ENCODE measurements around the gene KPTN. TPM values are rescaled to one million over a fixed set of nuclear protein-coding genes. Genes with fewer than 3 reads are reported as not detected.
"Not testable (repeated sequence)": the region's sequence is repeated elsewhere in the genome, so short reads cannot be mapped to it uniquely, and the experiment has no call there.

KPTN gene
- total and polyA plus RNA-seq, 5 donors, result 6.4 to 9.9 (median 8.1) TPM

DNA sequence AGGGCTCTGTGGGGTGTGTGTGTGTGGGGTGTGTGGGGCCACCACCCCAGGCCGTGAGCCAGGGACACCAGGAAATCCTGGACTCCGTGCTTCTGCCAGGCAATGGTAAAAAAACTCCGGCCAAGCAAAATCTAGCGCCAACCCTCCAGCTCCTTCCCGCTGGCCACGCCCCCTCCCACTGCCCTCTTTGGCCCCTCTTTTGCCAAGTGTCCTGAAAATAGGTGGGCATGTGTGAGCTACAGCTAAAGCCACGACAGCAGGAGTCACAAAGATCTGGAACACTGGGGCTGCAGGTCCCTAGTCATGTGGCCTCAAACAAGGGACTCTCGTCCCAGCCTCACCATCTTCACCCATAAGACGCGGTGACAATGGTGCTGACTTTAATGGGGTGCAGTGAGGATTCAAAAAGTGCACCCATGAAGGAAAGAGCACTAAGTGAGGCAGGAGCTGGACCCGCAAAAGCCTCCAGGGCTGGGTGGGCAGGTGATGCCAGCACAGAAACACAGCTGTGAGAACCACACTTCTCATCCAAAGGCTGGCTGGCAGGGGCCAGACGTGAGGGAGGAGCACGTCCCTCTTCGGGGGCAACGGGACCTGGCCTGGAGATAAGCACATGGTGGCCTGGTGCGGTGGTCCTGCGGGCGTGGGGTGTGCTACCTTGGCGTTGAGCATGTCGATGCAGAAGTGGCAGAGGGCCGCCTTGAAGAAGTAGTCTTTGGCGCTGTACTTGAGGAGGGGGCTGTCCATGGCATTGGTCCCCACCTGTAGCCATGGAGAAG lies 7.5 kb upstream of the KPTN start:
- H3K27ac ChIP-seq (ENCODE audit: low read length), result no peak overlapping the region
- WGBS, result 78% methylated on average over 22 of the region's 22 CpGs
- H3K4me1 ChIP-seq (ENCODE audit: control insufficient read depth, insufficient read depth, low read length), result no peaks in the 10 kb centered on the region
- ATAC-seq, result no peak
- intact Hi-C loops (cut with DNase I), result no loop called here
- no peaks in the 10 kb centered on the region for H3K9me3 ChIP-seq (ENCODE audit: control insufficient read depth, low read length)
- no peaks in the 10 kb centered on the region for H3K27me3 ChIP-seq (ENCODE audit: control insufficient read depth, insufficient read depth)
- no peak overlapping the region for H3K4me3 ChIP-seq (ENCODE audit: low read length)
- DNase-seq, result peak in 2 of 3 donors; percentile 34 to 55

DNA sequence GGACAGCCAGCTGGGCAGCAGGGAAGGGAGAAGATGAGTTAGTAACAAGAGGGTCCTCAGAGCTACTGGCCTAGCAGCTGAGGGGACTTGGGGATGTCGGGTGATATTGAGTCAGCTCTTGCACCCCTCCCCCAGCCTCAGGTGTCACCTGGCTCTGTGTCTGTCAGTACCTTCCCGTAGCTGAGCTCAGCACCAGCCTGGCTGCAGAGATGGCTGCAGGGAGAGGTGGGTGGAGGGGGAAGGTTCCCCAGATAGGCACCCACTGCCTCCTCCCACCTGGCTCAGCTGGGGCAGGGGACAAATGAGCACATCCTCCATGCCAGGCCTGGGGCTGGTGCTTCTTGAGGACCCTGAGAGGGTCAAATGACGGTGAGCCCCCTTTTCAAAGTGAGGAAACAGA lies 6.8 kb upstream of the KPTN start:
- H3K27ac ChIP-seq (ENCODE audit: low read length), result no peak overlapping the region
- H3K4me3 ChIP-seq (ENCODE audit: low read length), result no peak overlapping the region
- no peaks in the 10 kb centered on the region for H3K27me3 ChIP-seq (ENCODE audit: control insufficient read depth, insufficient read depth)
- WGBS, result 79% methylated on average over 3 of the region's 3 CpGs
- intact Hi-C loops (cut with DNase I), result no loop called here
- DNase-seq (peak in 2 of 3 donors; percentile 16 to 33), ATAC-seq (no peak)
- H3K9me3 ChIP-seq (ENCODE audit: control insufficient read depth, low read length), result no peaks in the 10 kb centered on the region
- H3K4me1 ChIP-seq (ENCODE audit: control insufficient read depth, insufficient read depth, low read length), result no peaks in the 10 kb centered on the region

DNA sequence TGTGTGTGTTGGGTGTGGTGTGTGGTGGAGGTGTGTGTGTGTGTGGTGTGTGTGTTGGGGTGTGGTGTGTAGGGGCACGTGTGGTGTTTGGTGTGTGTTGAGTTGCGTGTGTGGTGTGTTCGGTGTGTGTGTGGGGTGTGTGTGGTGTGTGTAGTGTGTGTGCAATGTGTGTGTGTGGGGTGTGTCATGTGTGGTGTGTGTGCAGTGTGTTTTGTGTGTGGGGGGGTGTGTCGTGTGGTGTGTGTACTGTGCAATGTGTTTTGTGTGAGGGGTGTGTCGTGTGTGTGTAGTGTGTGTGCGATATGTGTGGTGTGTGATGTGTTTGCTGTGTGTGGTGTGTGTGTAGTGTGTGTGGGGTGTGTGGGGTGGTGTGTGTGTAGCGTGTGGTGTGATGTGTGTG lies 6.0 kb upstream of the KPTN start:
- Histone ChIP-seq H3K4me3 (ENCODE audit: low read length) (no peak overlapping the region), H3K9me3 (ENCODE audit: control insufficient read depth, low read length) (no peaks in the 10 kb centered on the region), H3K4me1 (ENCODE audit: control insufficient read depth, insufficient read depth, low read length) (no peaks in the 10 kb centered on the region), H3K27ac (ENCODE audit: low read length) (no peak overlapping the region), H3K27me3 (ENCODE audit: control insufficient read depth, insufficient read depth) (no peaks in the 10 kb centered on the region)
- intact Hi-C loops (cut with DNase I), result no loop called here
- ATAC-seq (no peak), DNase-seq (peak in 2 of 3 donors; percentile 0 to 30)
- 89% methylated on average over 7 of the region's 7 CpGs for WGBS

DNA sequence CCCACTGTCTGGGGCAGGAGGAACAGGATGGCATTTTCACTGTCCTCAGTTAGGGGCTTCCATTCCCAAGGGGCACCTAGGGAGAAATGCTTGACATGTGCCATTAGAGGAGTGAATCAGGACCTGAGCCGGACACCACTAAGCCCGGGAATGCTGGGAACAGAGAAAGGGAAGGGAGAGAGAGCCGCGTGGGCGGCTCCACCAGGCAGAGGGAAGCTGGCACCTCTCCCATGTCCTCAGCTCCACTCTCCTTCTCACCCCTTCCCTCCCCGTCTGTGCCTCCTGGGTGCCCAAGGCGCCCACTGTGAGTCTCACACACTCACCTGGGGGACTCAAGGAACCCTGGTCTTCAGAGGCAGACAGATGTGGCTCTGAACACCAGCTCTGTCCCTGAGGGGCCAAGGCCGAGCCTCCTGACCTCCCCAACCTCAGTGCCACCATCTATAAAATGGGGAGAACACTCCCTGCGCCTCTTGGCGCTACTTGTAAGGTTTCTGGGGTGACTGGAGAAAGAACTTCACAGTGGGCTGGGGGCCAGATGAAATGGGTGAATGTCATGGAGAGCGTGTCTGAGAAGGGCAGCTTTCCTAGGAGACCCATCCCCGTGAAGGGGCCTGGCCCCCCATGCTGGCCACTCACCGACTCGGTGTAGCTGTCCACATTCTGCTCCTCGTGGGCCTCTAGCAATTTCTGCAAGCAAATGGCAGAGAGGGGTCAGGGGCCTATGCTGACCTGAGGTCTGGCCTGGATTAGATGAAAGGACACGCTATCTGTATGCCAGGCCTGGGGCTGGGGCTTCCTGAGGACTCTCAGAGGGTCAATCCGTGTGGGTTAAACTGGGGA lies 5.3 kb upstream of the KPTN start:
- no peaks in the 10 kb centered on the region for H3K9me3 ChIP-seq (ENCODE audit: control insufficient read depth, low read length)
- 81% methylated on average over 17 of the region's 17 CpGs for WGBS
- ATAC-seq (no peak), DNase-seq (peak in 2 of 3 donors; percentile 36 to 48)
- no peak overlapping the region for H3K27ac ChIP-seq (ENCODE audit: low read length)
- intact Hi-C loops (cut with DNase I), result no loop called here
- H3K4me1 ChIP-seq (ENCODE audit: control insufficient read depth, insufficient read depth, low read length), result no peaks in the 10 kb centered on the region
- H3K27me3 ChIP-seq (ENCODE audit: control insufficient read depth, insufficient read depth), result no peaks in the 10 kb centered on the region
- no peak overlapping the region for H3K4me3 ChIP-seq (ENCODE audit: low read length)

DNA sequence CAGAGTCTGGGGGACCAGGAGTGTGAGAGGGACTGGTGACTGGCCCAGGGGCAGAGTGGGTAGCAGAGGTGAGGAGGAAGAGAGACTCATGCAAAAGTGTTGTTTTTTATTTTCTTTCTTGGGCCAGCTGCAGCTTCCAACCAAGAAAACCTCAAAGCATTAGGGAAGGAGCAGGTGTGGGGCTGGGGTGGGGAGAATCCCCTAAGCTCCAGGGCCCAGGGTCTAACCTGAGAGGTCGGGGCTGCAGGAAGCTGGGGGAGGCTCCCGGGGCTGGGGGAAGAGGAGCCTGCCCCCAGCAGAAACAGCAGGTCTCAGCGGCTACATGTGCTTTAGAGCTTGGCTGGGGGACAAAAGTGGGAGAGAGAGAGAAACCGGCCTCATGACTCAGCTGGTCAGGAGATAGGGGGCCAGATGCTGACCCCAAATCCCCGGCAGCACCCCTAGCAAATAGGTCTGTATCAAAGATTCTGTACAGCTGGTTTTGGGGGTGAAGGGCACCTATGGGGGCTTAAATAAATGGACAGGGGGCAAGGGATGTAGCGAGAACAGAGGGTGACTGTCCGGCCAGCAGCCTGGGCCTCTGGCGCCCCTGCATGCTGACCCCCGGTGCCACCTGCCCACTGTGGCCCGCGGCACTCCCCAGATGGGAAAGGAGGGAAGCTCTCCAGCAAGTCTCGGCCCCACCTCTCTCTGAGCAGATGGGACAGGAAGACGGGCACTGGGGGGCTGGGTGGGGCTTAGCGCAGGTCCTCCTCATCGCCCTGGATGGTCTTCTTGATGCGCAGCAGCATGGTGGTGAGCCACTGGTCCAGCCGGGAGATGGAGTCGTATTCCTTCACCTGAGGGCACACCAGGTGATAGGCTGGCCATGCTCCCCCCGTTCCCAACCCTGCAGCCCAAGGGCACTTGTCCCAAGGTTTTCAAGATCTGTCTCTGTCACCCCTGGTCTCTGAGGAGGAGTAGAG lies 3.8 kb upstream of the KPTN start:
- Histone ChIP-seq H3K4me1 (ENCODE audit: control insufficient read depth, insufficient read depth, low read length) (no peaks in the 10 kb centered on the region), H3K27me3 (ENCODE audit: control insufficient read depth, insufficient read depth) (no peaks in the 10 kb centered on the region), H3K9me3 (ENCODE audit: control insufficient read depth, low read length) (no peaks in the 10 kb centered on the region), H3K4me3 (ENCODE audit: low read length) (no peak overlapping the region), H3K27ac (ENCODE audit: low read length) (no peak overlapping the region)
- ATAC-seq, result no peak
- 80% methylated on average over 19 of the region's 19 CpGs for WGBS
- intact Hi-C loops (cut with DNase I), result no loop called here
- peak in 2 of 3 donors; percentile 38 to 57 for DNase-seq

DNA sequence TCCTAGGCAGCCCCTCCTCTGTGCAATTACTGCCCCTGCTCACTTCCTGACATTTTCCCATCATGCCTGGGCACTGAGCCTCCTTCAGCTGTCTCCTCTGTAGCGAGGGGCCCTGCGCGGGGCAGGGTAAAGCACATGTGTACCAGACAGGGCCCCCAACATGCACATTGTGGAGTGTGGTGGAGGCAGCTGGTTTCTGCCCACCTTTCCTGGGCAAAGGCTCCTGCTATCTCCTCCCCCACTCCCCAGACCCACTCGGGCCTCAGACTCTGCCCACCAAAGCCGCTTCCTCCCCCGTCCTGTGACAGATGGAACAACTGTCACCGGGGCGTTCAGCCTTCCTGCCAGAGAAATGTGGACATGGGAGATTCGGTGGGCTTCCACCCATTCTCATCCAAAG lies 2.9 kb upstream of the KPTN start:
- ATAC-seq (no peak), DNase-seq (peak in 2 of 3 donors; percentile 42 to 54)
- Histone ChIP-seq H3K9me3 (ENCODE audit: control insufficient read depth, low read length) (no peaks in the 10 kb centered on the region), H3K27ac (ENCODE audit: low read length) (no peak overlapping the region), H3K4me3 (ENCODE audit: low read length) (no peak overlapping the region), H3K4me1 (ENCODE audit: control insufficient read depth, insufficient read depth, low read length) (no peaks in the 10 kb centered on the region), H3K27me3 (ENCODE audit: control insufficient read depth, insufficient read depth) (no peaks in the 10 kb centered on the region)
- 67% methylated on average over 9 of the region's 9 CpGs for WGBS
- intact Hi-C loops (cut with DNase I), result no loop called here

DNA sequence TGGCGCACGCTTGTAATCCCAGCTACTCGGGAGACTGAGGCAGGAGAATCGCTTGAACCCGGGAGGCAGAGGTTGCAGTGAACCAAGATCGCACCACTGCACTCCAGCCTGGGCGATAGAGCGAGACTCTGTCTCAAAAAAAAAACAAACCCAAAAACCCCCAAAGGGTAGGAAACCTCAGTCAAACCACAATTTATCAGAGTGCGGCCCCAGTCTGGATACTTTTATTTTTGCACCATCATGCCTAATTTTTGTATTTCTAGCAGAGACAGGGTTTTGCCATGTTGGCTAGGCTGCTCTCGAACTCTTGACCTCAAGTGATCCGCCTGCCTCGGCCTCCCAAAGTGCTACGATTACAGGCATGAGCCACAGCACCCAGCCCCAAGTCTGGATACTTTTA lies 2.2 kb upstream of the KPTN start:
- H3K4me3 ChIP-seq (ENCODE audit: low read length); intact Hi-C loops (cut with DNase I); ATAC-seq; H3K9me3 ChIP-seq (ENCODE audit: control insufficient read depth, low read length); H3K27ac ChIP-seq (ENCODE audit: low read length); H3K4me1 ChIP-seq (ENCODE audit: control insufficient read depth, insufficient read depth, low read length); H3K27me3 ChIP-seq (ENCODE audit: control insufficient read depth, insufficient read depth): not testable (repeated sequence)
- WGBS, result 90% methylated on average over 13 of the region's 13 CpGs
- DNase-seq, result peak in 1 of 3 donors; percentile 11

DNA sequence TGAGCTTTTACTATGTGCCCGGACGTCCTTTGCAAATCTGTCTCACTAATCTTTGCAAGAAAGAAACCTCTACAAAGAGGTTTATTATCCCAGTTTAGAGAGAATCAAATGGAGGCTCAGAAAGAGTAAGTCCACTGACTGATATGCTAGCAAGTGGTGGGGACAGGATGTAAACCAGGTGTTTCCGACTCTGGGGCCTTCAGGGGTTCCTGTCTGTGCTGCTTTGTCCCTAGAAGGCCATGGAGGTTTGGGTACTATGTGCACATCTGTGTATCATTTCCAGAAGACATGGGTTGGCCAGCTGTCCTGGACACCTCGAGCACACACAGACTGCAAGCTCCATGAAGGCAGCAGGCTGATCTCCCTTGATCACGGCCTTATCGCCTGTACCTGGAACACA lies 1.2 kb upstream of the KPTN start:
- DNase-seq (peak in 1 of 3 donors; percentile 4), ATAC-seq (no peak)
- no peak overlapping the region for H3K4me3 ChIP-seq (ENCODE audit: low read length)
- no peaks in the 10 kb centered on the region for H3K27me3 ChIP-seq (ENCODE audit: control insufficient read depth, insufficient read depth)
- H3K4me1 ChIP-seq (ENCODE audit: control insufficient read depth, insufficient read depth, low read length), result no peaks in the 10 kb centered on the region
- intact Hi-C loops (cut with DNase I), result no loop called here
- no peaks in the 10 kb centered on the region for H3K9me3 ChIP-seq (ENCODE audit: control insufficient read depth, low read length)
- no peak overlapping the region for H3K27ac ChIP-seq (ENCODE audit: low read length)
- WGBS, result 83% methylated on average over 6 of the region's 6 CpGs

DNA sequence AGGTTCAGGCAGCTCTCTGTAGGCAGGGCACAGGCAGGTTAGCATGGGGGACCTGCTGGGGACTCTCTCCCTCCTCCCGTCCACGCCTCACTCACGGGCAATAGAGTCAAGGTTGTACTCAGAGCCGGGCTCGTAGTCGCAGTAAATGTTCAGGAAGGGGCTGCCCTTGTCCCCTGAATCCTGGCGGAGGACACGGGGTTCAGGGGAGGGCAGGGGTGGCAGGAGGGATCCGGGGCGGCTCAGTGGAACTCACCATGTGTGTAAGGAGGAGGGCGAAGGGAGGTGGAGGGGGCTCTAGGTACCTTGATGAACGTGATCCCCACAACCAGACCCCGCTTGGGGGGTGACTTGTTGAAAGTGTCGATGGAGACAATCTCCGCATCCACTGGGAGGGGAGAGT lies 819 bp downstream of the KPTN start:
- 89% methylated on average over 15 of the region's 15 CpGs for WGBS
- no peaks in the 10 kb centered on the region for H3K9me3 ChIP-seq (ENCODE audit: control insufficient read depth, low read length)
- intact Hi-C loops (cut with DNase I), result no loop called here
- DNase-seq (peak in 1 of 3 donors; percentile 55), ATAC-seq (peak in 1 of 2 donors; percentile 2)
- no peak overlapping the region for H3K27ac ChIP-seq (ENCODE audit: low read length)
- H3K4me3 ChIP-seq (ENCODE audit: low read length), result no peak overlapping the region
- H3K4me1 ChIP-seq (ENCODE audit: control insufficient read depth, insufficient read depth, low read length), result no peaks in the 10 kb centered on the region
- H3K27me3 ChIP-seq (ENCODE audit: control insufficient read depth, insufficient read depth), result no peaks in the 10 kb centered on the region

DNA sequence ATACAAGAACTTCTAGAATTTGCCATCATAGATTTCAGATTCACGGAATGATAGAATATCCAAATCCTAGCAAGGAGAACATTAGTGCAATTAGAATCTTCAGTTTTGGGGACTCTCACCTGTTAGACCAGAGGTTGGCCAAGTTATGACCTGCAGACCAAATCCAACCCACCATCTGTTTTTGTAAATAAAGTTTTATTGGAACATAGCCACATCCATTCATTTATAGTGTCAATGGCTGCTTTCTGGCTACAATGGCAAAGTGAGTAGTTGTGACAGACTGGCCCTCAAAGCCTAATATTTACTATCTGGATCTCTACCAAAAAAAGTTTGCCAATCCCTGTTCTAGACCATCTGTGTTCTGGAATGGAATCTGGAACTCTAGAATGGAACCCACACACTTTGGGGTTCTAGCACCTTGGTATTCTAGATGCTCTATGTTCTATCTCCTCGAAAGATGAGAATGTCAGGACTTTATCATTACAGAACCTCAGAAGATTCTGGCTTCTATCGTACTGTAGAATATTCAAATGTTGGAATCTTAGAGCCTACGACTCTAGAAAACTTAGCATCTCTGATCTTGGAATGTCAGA lies 2.5 kb downstream of the KPTN start:
- DNase-seq (no peak), ATAC-seq (no peak)
- Histone ChIP-seq H3K4me1 (ENCODE audit: control insufficient read depth, insufficient read depth, low read length) (no peaks in the 10 kb centered on the region), H3K9me3 (ENCODE audit: control insufficient read depth, low read length) (no peaks in the 10 kb centered on the region), H3K4me3 (ENCODE audit: low read length) (no peak overlapping the region), H3K27ac (ENCODE audit: low read length) (no peak overlapping the region), H3K27me3 (ENCODE audit: control insufficient read depth, insufficient read depth) (no peaks in the 10 kb centered on the region)
- 96% methylated on average over 4 of the region's 4 CpGs for WGBS
- intact Hi-C loops (cut with DNase I), result no loop called here

Measured in right cardiac atrium (tissue), 5 donors.